Measurements from ENCODE around the gene FAM76B.

- peak; percentile 93 for TF ChIP-seq CTCF (conservative IDR thresholded peaks at IDR 0.05)
- no peak for TF ChIP-seq EZH2 (IDR thresholded peaks at IDR 0.05; ENCODE audit: low read depth)
These were observed 25.2 kb downstream of the FAM76B start for GRCh38 chr11:95764267-95764898.

Data from PC-9 (cell line).